Thyroid gland (tissue), 4 donors: ENCODE results near the gene TMEM11.

Experiments used
- POLR2A ChIP-seq, 2 donors: fragments of 450-650 bp; IDR thresholded peaks; one replicate each; pipeline ENCODE4 v1.6.1; 2017; ENCODE audit warnings: antibody characterized with exemption in 2 of 2, mild to moderate bottlenecking in 2 of 2, moderate library complexity in 1 of 2
- TF ChIP-seq, protein P1 (sequence below), 6 experiments: fragments of 200-600 bp in 3 of 6; fragments of 450-650 bp in 3 of 6; sonication (generic) in 3 of 6; IDR thresholded peaks; one replicate each; pipeline ENCODE4 v1.5.1; 2016 to 2019; ENCODE audit warnings: antibody characterized with exemption in 6 of 6, mild to moderate bottlenecking in 2 of 6, inconsistent platforms in 1 of 6, moderate library complexity in 1 of 6

DNA sequence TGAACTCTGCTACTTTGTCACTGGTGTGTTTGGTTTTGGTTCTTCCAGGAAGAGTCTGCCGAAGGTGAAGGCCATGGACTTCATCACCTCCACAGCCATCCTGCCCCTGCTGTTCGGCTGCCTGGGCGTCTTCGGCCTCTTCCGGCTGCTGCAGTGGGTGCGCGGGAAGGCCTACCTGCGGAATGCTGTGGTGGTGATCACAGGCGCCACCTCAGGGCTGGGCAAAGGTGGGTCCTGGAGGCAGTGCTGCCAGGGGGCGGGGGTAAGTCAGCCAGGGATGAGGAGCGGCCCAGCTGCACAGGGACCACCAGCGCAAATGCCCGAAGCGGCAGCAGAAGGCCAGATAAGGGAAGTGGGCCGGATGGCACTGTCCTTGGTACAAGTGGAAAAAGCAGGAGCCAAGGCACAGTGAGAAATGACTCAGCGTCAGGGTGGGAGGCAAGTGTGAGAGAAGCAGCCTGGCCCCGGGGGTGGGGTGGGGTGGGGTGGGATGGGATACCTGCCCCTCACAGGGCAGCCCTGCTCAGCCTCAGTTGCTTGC, 41.9 kb downstream of the TMEM11 start:
- TF ChIP-seq, protein P1, sequence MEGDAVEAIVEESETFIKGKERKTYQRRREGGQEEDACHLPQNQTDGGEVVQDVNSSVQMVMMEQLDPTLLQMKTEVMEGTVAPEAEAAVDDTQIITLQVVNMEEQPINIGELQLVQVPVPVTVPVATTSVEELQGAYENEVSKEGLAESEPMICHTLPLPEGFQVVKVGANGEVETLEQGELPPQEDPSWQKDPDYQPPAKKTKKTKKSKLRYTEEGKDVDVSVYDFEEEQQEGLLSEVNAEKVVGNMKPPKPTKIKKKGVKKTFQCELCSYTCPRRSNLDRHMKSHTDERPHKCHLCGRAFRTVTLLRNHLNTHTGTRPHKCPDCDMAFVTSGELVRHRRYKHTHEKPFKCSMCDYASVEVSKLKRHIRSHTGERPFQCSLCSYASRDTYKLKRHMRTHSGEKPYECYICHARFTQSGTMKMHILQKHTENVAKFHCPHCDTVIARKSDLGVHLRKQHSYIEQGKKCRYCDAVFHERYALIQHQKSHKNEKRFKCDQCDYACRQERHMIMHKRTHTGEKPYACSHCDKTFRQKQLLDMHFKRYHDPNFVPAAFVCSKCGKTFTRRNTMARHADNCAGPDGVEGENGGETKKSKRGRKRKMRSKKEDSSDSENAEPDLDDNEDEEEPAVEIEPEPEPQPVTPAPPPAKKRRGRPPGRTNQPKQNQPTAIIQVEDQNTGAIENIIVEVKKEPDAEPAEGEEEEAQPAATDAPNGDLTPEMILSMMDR (IDR thresholded peaks at IDR 0.05): no peak
- no peak for TF ChIP-seq POLR2A (IDR thresholded peaks at IDR 0.05)
